Hepatocyte (in vitro differentiated cells): ENCODE measurements around the gene SLC6A4. TPM values are rescaled to one million over a fixed set of nuclear protein-coding genes. Genes with fewer than 3 reads are reported as not detected.

ENCODE experiments used
- DNase-seq: peaks from one replicate; pipeline ENCODE4 v3.0.0-alpha.2; 2016; ENCODE audit warnings: low spot score
- H2AFZ ChIP-seq: fragments of 200-600 bp; sonication (generic); 2 replicates; pipeline ENCODE4 v1.6.0; 2016; ENCODE audit warnings: antibody characterized with exemption, mild to moderate bottlenecking
- H3K27ac ChIP-seq: fragments of 200-600 bp; sonication (generic); 2 replicates; pipeline ENCODE4 v1.5.1; 2016; ENCODE audit warnings: mild to moderate bottlenecking
- H3K27me3 ChIP-seq: fragments of 200-600 bp; sonication (generic); 2 replicates; pipeline ENCODE4 v1.6.1; 2016
- H3K36me3 ChIP-seq: fragments of 200-600 bp; sonication (generic); replicated peaks from 2 replicates; pipeline ENCODE4 v1.5.1; 2016; ENCODE audit warnings: low read depth; ENCODE audit not compliant: insufficient read depth
- H3K4me1 ChIP-seq: fragments of 200-600 bp; sonication (generic); 2 replicates; pipeline ENCODE4 v1.5.1; 2016; ENCODE audit warnings: mild to moderate bottlenecking, moderate library complexity; ENCODE audit not compliant: insufficient read depth
- H3K4me2 ChIP-seq: fragments of 200-600 bp; sonication (generic); 2 replicates; pipeline ENCODE4 v1.6.0; 2016
- H3K4me3 ChIP-seq: fragments of 200-600 bp; sonication (generic); 2 replicates; pipeline ENCODE4 v1.5.1; 2016; ENCODE audit warnings: mild to moderate bottlenecking
- H3K79me2 ChIP-seq: fragments of 200-600 bp; sonication (generic); 2 replicates; pipeline ENCODE4 v1.6.0; 2017; ENCODE audit warnings: mild to moderate bottlenecking
- H3K9me2 ChIP-seq: fragments of 200-600 bp; sonication (generic); replicated peaks from 2 replicates; pipeline ENCODE4 v1.6.0; 2017; ENCODE audit warnings: mild to moderate bottlenecking; ENCODE audit not compliant: insufficient read depth
- H3K9me3 ChIP-seq: fragments of 200-600 bp; sonication (generic); 2 replicates; pipeline ENCODE4 v1.5.1; 2016; ENCODE audit warnings: low read depth, mild to moderate bottlenecking
- H4K20me1 ChIP-seq: fragments of 200-600 bp; sonication (generic); 2 replicates; pipeline ENCODE4 v1.6.0; 2016; ENCODE audit warnings: mild to moderate bottlenecking; ENCODE audit not compliant: insufficient read depth, poor library complexity, severe bottlenecking
- CTCF ChIP-seq: fragments of 200-600 bp; sonication (generic); IDR thresholded peaks from 2 replicates; pipeline ENCODE4 v1.5.1; 2016; ENCODE audit warnings: antibody characterized with exemption, mild to moderate bottlenecking; ENCODE audit not compliant: poor library complexity
- EZH2 ChIP-seq: fragments of 200-600 bp; sonication (generic); IDR thresholded peaks from 2 replicates; pipeline ENCODE4 v1.6.1; 2016; ENCODE audit warnings: antibody characterized with exemption, mild to moderate bottlenecking, borderline replicate concordance
- EZH2phosphoT487 ChIP-seq: fragments of 200-600 bp; sonication (generic); IDR thresholded peaks from one replicate; pipeline ENCODE4 v1.6.1; 2018; ENCODE audit warnings: antibody characterized with exemption, mild to moderate bottlenecking, low read depth, moderate library complexity; ENCODE audit not compliant: unreplicated experiment, severe bottlenecking
- WGBS: methylation state at CpG from one replicate; pipeline ENCODE4 v1.1.6; 2016; ENCODE audit warnings: low lambda C conversion rate; ENCODE audit errors: missing lambda C conversion rate; 5-methylcytosine and 5-hydroxymethylcytosine counted together
- polyA plus RNA-seq: library from polyadenylated mRNA; unstranded; fragments of >200 nt; fragmentation: Nextera tagmentation; extraction: Ambion mirVana; gene quantifications from 2 replicates; pipeline ENCODE4 v1.2.1, GENCODE V29; 2016
- total RNA-seq: library from RNA; depleted of rRNA; stranded (reverse); fragments of >200 nt; gene quantifications from 2 replicates; pipeline ENCODE4 v1.2.3, GENCODE V29; 2014

Gene SLC6A4
- total and polyA plus RNA-seq, 2 experiments from 2014 or later: 2.0 to 2.6 TPM

- Histone ChIP-seq H3K4me2 (no peak overlapping the region), H3K4me1 (no peaks in the 10 kb centered on the region), H3K9me2 (no peaks in the 10 kb centered on the region), H3K27me3 (no peaks in the 10 kb centered on the region), H4K20me1 (no peaks in the 10 kb centered on the region), H3K79me2 (no peaks in the 10 kb centered on the region), H3K36me3 (no peaks in the 10 kb centered on the region), H2AFZ (no peak overlapping the region), H3K4me3 (no peak overlapping the region), H3K9me3 (no peaks in the 10 kb centered on the region), H3K27ac (no peak overlapping the region)
- no peak for TF ChIP-seq EZH2
- 95% methylated on average over 2 of the region's 2 CpGs for WGBS
- DNase-seq: no peak
Observed at GRCh38 chr17:30248786-30249185, 13.3 kb upstream of the SLC6A4 start.

DNA sequence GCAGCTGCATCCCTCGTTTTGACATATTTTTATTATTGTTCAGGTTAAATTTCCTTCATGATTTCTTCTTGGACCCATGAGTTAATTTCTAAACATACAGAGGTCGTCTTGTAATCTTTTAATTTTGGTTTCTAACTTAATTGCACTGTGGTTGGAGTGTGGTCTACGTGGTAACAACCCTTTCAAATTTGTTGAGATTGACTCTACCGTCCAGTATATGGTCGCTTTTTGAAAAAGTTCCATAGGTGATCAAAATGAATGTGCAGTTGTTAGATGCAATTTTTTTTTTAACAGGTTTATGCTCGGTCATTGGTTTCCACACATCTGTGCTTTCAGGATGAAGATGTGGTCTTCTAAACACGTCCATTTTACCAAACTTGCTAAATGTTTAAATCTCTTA lies 11.0 kb upstream of the SLC6A4 start:
- Histone ChIP-seq H2AFZ (no peak overlapping the region), H3K9me2 (no peaks in the 10 kb centered on the region), H3K27ac (no peak overlapping the region), H3K36me3 (no peaks in the 10 kb centered on the region), H3K27me3 (no peaks in the 10 kb centered on the region), H3K4me3 (no peak overlapping the region), H3K79me2 (no peaks in the 10 kb centered on the region), H3K4me1 (no peaks in the 10 kb centered on the region), H4K20me1 (no peaks in the 10 kb centered on the region), H3K9me3 (no peaks in the 10 kb centered on the region), H3K4me2 (no peak overlapping the region)
- no peak for DNase-seq
- 95% methylated on average over 7 of the region's 7 CpGs for WGBS
- TF ChIP-seq EZH2phosphoT487: no peak
- TF ChIP-seq CTCF: no peak
- no peak for TF ChIP-seq EZH2

GRCh38 chr17:30244853-30245385 lies 9.4 kb upstream of the SLC6A4 start:
- Histone ChIP-seq H3K4me2 (no peak overlapping the region), H3K4me3 (no peak overlapping the region), H3K27me3 (no peaks in the 10 kb centered on the region), H3K79me2 (no peaks in the 10 kb centered on the region), H4K20me1 (no peaks in the 10 kb centered on the region), H3K27ac (no peak overlapping the region), H2AFZ (no peak overlapping the region), H3K36me3 (no peaks in the 10 kb centered on the region), H3K9me3 (no peaks in the 10 kb centered on the region), H3K9me2 (no peaks in the 10 kb centered on the region), H3K4me1 (no peaks in the 10 kb centered on the region)
- 75% methylated on average over 4 of the region's 4 CpGs for WGBS
- TF ChIP-seq CTCF (no peak), EZH2phosphoT487 (no peak), EZH2 (no peak)
- no peak for DNase-seq

- Histone ChIP-seq H3K36me3 (no peaks in the 10 kb centered on the region), H3K4me1 (peaks cover 3% of the 10 kb centered on the region), H3K9me3 (no peaks in the 10 kb centered on the region), H3K9me2 (no peaks in the 10 kb centered on the region), H4K20me1 (no peaks in the 10 kb centered on the region), H3K4me3 (no peak overlapping the region), H3K4me2 (no peak overlapping the region), H3K27ac (no peak overlapping the region), H3K79me2 (no peaks in the 10 kb centered on the region), H3K27me3 (peaks cover 8% of the 10 kb centered on the region), H2AFZ (no peak overlapping the region)
- TF ChIP-seq EZH2 (no peak), CTCF (no peak), EZH2phosphoT487 (no peak)
- no peak for DNase-seq
- WGBS: 86% methylated on average over 8 of the region's 8 CpGs
Observed at GRCh38 chr17:30243568-30243967, 8.1 kb upstream of the SLC6A4 start.
